Stimulated activated CD4-positive, alpha-beta T cell treated with anti-CD3 and anti-CD28 coated beads, TNF-alpha, amount 100 ng/mL, for 48 hours (primary cell): Measurements from ENCODE around the gene TIPIN.
A peak's percentile ranks its signal among the peaks of the same experiment; 100 is the strongest.
"Not testable (repeated sequence)": the region's sequence is repeated elsewhere in the genome, so short reads cannot be mapped to it uniquely, and the experiment has no call there.

Experiments
- DNase-seq, 3 donors: peaks; one replicate each; pipeline ENCODE4 v3.0.0-alpha.2; 2020; ENCODE audit warnings: low read depth in 3 of 3

Gene TIPIN

DNA sequence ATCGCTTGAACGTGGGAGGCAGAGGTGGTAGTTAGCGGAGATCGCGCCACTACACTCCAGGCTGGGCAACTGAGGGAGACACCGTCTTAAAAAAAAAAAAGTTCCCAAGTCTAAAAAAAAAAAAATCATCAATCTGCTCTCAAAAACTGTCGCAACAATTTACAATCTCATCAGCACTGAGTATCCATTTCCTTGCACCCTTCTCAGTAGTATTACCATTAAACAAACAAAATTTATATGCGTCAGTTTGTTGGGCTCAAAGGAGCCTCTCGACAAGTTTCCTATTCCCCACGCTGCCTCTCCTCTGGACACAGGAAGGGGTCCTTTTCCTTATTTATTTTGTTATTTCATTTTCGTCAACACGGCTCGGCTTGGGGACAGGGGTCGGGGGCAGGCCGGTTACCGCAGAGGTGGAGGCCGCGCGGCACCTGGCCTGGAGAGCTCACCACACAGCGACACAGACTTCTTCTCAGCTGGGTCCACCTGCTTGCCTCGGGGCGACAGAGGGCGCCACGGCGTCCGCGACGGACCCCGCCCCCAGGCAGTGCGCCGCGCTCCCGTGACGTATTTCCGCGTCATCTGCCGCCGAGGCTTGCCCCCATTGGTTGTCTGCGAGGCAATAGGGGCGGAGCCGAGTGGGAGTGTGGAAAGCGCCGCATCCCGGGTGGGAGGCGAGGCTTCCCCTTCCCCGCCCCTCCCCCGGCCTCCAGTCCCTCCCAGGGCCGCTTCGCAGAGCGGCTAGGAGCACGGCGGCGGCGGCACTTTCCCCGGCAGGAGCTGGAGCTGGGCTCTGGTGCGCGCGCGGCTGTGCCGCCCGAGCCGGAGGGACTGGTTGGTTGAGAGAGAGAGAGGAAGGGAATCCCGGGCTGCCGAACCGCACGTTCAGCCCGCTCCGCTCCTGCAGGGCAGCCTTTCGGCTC, 30.0 kb upstream of the TIPIN start, which contains the start of gene MAP2K1:
MAP2K1 (plus strand) TSS at position 709 of the 920 bp plus-strand sequence. CDS start 436 bp downstream, outside the sequence.
- peak; percentile 97 to 98 (median 97) for DNase-seq

GRCh38 chr15:66381376-66381775, 24.9 kb upstream of the TIPIN start:
- not testable (repeated sequence) for DNase-seq

- DNase-seq: no peak
Measured at GRCh38 chr15:66378814-66379430, 22.4 kb upstream of the TIPIN start.

DNA sequence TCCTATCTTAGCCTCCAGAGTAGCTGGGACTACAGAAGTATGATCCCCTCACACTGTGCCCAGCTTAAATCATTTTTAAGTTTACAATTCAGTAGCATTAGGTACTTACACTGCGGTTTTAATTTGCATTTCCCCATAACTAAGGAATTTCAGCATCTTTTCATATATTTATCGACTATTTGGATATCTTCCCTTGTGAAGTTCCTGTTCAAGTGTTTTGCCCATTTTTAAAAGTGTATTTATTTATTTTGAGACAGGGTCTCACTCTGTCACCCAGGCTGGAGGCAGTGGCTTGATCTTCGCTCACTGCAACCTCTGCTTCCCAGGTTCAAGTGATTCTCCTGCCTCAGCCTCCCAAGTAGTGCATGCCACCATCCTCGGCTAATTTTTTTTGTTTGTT, 17.7 kb upstream of the TIPIN start:
- no peak for DNase-seq

- no peak for DNase-seq
Measured at GRCh38 chr15:66369773-66370651, 13.5 kb upstream of the TIPIN start.

DNA sequence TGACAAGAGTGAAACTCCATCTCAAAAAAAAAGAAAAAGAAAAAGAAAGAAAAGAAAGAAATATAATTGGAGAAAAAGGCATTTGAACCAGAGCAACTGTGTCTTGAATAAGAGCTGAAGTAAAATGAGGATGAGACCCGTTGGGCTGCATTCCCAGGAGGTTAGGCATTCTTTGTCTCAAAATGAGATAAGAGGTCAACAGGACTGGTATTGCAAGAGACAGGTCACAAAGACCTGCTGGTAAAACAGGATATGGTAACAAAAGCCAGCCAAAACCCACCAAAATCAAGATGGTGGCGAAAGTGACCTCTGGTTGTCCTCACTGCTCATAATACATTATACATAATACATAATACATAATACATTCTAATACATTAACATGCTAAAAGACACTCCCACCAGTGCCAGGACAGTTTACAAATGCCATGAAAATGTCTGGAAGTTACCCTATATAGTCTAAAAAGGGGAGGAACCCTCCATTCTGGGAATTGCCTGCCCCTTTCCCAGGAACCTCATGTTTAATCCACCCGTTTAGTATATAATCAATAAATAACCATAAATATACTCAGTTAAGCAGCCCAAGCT, 8.6 kb upstream of the TIPIN start:
- DNase-seq: no peak

GRCh38 chr15:66362776-66363175, 6.3 kb upstream of the TIPIN start:
- DNase-seq: no peak

DNA sequence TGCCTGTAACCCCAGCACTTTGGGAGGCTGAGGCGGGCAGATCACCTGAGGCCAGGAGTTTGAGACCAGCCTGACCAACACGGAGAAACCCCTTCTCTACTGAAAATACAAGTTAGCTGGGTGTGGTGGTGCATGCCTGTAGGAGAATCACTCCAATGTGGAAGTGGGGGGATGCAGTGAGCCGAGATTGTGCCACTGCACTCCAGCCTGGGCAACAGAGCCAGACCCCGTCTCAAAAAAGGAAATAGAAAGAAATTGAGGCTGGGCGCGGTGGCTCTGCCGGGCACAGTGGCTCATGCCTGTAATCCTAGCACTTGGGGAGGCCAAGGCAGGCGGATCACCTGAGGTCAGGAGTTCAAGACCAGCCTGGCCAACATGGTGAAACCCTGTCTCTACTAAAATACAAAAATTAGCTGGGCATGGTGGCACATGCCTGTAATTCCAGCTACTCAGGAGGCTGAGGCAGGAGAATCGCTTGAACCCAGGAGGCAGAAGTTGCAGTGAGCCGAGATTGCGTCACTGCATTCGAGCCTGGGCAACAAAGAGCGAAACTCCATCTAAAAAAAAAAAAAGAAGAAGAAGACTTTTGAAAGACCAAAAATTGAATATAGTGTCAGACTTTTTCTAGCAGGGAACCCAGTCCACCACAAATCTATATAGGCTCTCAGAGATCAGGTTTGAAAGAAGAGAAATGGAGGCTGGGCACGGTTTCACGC, 5.4 kb upstream of the TIPIN start:
- DNase-seq: not testable (repeated sequence)

DNA sequence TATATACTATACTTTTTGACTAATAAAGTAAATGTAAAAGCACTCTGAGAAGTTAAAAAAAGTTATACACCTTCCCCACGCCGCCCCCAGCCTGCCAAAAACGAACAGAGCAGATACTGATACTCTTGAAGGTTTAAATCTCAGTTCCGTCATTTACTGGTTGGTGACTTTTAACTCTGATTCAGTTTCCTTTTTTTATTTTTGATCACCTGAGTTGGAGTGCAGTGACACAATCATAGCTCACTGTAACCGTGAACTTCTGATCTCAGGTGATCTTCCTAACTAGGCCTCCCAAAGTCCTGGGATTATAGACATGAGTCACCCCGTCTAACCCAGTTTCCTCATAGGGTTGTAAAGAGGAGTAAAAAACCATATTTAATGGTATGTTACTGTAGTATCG, 3.3 kb upstream of the TIPIN start:
- no peak for DNase-seq

DNA sequence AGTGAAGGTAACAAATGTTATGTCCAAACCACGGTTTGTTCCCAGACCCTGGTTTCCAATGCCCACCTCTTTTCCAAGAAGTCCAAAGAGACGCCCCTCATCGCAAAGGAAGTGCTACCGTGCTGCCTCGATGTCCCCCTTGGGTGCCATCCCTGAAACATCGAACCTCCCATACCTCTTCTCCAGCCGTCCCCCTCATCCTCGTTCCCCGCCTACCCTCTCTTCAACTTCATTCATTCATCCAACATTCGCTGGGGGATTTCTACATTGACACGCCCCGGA, 467 bp downstream of the TIPIN start:
- DNase-seq: peak in 1 of 3 donors; percentile 18

DNA sequence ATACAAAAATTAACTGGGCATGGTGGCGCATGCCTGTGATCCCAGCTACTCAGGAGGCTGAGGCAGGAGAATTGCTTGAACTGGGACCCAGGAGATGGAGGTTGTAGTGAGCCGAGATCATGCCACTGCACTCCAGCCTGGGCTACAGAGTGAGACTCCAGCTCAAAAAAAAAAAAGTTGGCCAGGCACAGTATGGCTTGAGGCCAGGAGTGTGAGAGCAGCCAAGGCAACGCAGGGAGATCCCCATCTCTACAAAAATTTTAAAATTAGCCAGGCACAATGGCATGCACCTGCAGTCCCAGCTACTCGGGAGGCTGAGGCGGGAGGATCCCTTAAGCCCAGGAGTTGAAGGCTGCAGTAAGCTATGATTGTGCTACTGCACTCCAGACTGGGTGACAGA, 8.0 kb downstream of the TIPIN start:
- not testable (repeated sequence) for DNase-seq

DNA sequence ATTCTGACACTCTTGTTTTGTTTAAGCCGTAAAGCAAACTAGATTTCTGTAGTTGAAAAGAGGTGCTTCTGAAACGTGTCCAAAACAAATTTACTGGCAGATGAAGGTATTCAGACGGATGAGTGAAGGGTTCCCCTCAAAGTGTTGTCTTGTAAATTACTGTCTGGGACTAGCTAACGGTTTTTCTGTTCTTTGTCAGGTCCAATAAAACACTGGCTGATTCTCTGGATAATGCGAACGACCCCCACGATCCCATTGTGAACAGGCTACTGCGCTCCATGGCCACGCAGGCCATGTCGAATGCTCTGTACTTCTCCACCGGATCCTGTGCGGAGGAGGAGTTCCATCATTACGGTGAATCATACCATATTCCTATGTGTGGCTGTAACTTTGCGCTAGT, 27.7 kb downstream of the TIPIN start:
- DNase-seq: no peak

- no peak for DNase-seq
Measured at GRCh38 chr15:66327736-66328135, 28.7 kb downstream of the TIPIN start.

DNA sequence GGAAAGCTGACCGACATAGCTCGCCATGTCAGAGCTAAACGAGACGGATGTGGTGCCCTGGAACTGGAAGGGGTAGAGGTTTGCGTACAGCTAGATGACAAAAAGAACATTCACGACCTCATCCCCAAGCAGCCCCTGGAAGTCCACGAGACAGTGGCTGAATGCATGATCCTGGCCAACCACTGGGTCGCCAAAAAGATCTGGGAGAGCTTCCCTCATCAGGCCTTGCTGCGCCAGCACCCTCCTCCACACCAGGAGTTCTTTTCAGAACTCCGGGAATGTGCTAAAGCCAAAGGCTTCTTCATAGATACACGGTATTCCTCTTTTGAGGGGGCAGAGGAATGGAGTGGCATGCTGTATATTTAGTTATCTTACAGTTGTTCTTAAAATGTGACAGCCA, 30.4 kb downstream of the TIPIN start:
- no peak for DNase-seq

DNA sequence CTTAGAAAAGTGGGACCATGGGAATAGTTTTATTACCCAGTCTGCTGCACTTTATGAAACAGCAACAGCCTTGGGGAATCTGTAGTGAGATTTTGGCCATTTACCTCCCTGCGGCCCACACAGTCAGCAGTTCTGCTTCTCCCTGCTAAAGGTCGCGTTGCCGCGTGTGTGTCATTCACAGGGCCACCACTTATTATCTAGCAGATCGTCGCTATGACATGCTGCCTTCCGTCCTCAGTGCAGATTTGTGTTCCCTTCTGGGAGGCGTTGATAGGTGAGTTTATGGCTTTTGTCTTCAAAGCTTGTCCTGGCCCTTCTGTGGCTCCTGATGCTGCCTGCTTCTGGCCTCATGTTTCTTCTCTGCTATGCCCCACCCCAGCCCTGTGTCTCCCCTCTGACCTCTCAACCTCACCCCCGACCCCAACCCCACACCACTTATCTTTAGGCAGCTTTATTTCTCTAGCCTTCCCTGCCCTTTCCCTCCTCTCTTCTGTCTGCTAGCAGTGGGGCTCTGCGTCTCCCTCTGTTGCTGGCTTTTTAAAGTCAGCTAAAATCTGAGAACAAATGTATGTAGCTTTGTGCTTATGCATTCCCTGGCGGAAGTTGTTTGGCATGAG, 33.1 kb downstream of the TIPIN start:
- DNase-seq: no peak

- no peak for DNase-seq
Measured at GRCh38 chr15:66312144-66312543, 44.3 kb downstream of the TIPIN start.

DNA sequence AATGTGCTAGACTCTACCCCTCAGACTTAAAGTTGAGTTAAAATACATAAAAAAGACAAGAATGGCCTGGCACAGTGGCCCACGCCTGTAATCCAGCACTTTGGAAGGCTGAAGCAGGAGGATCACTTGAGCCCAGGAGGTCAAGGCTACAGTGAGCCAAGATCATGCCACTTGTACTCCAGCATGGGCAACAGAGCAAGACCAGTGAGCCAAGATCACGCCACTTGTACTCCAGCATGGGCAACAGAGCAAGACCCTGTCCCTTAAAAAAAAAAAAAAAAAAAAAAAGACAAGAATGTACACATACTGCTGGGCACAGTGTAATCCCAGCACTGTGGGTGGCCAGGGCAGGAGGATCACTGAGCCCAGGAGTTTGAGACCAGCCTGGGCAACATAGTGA, 45.7 kb downstream of the TIPIN start:
- no peak for DNase-seq

GRCh38 chr15:66309828-66310227, 46.7 kb downstream of the TIPIN start:
- DNase-seq: no peak

- no peak for DNase-seq
Measured at GRCh38 chr15:66308531-66308930, 48.0 kb downstream of the TIPIN start.

- no peak for DNase-seq
Measured at GRCh38 chr15:66306381-66306780, 50.1 kb downstream of the TIPIN start.

- DNase-seq: not testable (repeated sequence)
Measured at GRCh38 chr15:66304425-66304824, 52.1 kb downstream of the TIPIN start.
